A549 (cell line): ENCODE measurements around the gene ZPR1. TPM values are rescaled to one million over a fixed set of nuclear protein-coding genes. Genes with fewer than 3 reads are reported as not detected.

Source experiments
- ATAC-seq, 2 experiments: fragments of 200-7000 bp in 1 of 2; fragments of >200 bp in 1 of 2; cut with Nextera tagmentation in 1 of 2; cut with Tn5 transposase in 1 of 2; 3 replicates each; pipeline versions ENCODE4 v1.8.0 to v1.9.1; 2018 to 2020; ENCODE audit warnings: mild to moderate bottlenecking in 1 of 2, moderate library complexity in 1 of 2
- CTCF ChIA-PET: fragments of 300-600 bp; sonication (Branson Sonifier 250); formaldehyde crosslinking; extraction: SDS; loops from one replicate; lab custom pipeline; 2021; ENCODE audit warnings: antibody characterized with exemption, inconsistent platforms; lab: Yijun Ruan, JAX
- POLR2A ChIA-PET: fragments of 350-600 bp; formaldehyde crosslinking; extraction: SDS; loops from one replicate; lab custom pipeline; 2021; ENCODE audit warnings: antibody characterized with exemption, inconsistent platforms; lab: Yijun Ruan, JAX
- DNase-seq, 2 experiments: peaks; one replicate each; pipeline versions ENCODE4 v3.0.0 to v3.0.0-alpha.2; 2011 to 2016; ENCODE audit warnings: low read depth in 1 of 2, low spot score in 1 of 2
- FAIRE-seq: peaks from 2 replicates; lab custom pipeline; 2011; peaks lifted over from hg19 to GRCh38; lab: Jason Lieb, UNC
- H3K27ac ChIP-seq, 2 experiments: fragments of >200 bp; sonication (Bioruptor Twin); formaldehyde crosslinking; 3 replicates each; pipeline ENCODE4 v1.5.1; 2016 to 2017
- H3K4me1 ChIP-seq: fragments of >200 bp; sonication (Bioruptor Twin); formaldehyde crosslinking; 3 replicates; pipeline ENCODE4 v1.6.1; 2016
- H3K4me2 ChIP-seq: fragments of >200 bp; sonication (Bioruptor Twin); formaldehyde crosslinking; 3 replicates; pipeline ENCODE4 v1.6.1; 2016
- H3K4me3 ChIP-seq: fragments of >200 bp; sonication (Bioruptor Twin); formaldehyde crosslinking; 3 replicates; pipeline ENCODE4 v1.5.1; 2016
- H3K9me3 ChIP-seq: fragments of >200 bp; sonication (Bioruptor Twin); formaldehyde crosslinking; 3 replicates; pipeline ENCODE4 v1.6.1; 2016
- BHLHE40 ChIP-seq: IDR thresholded peaks from 2 replicates; pipeline ENCODE4 v1.6.1; 2012; ENCODE audit warnings: low read depth, low read length, inconsistent platforms
- CBX2 ChIP-seq: fragments of 200-600 bp; sonication (generic); IDR thresholded peaks from 2 replicates; pipeline ENCODE4 v1.6.1; 2016; ENCODE audit warnings: low read depth, mild to moderate bottlenecking, borderline replicate concordance
- CHD2 ChIP-seq: fragments of 150-350 bp; IDR thresholded peaks from 2 replicates; pipeline ENCODE4 v1.6.1; 2014; ENCODE audit warnings: low read length; ENCODE audit not compliant: partially characterized antibody
- FOSB ChIP-seq: fragments of 250-450 bp; sonication (Bioruptor Pico); IDR thresholded peaks from 2 replicates; pipeline ENCODE4 v1.5.0; 2020; ENCODE audit warnings: mild to moderate bottlenecking, moderate library complexity
- FOXS1 ChIP-seq: fragments of 250-450 bp; sonication (Bioruptor Pico); IDR thresholded peaks from 2 replicates; pipeline ENCODE4 v1.5.0; 2020; ENCODE audit warnings: mild to moderate bottlenecking, moderate library complexity
- HDAC2 ChIP-seq: fragments of 200-600 bp; sonication (generic); IDR thresholded peaks from 2 replicates; pipeline ENCODE4 v1.6.1; 2016
- HEYL ChIP-seq: fragments of 250-450 bp; sonication (Bioruptor Pico); IDR thresholded peaks from 2 replicates; pipeline ENCODE4 v1.8.0; 2021; ENCODE audit warnings: mild to moderate bottlenecking, moderate library complexity
- HOXB5 ChIP-seq: fragments of 250-450 bp; sonication (Bioruptor Pico); IDR thresholded peaks from 2 replicates; pipeline ENCODE4 v1.5.0; 2020; ENCODE audit warnings: mild to moderate bottlenecking, moderate library complexity
- MAZ ChIP-seq: fragments of 150-350 bp; IDR thresholded peaks from 2 replicates; pipeline ENCODE4 v1.6.1; 2014; ENCODE audit warnings: antibody characterized with exemption, low read depth, low read length, borderline replicate concordance
- MYC ChIP-seq: IDR thresholded peaks from 2 replicates; pipeline ENCODE4 v1.6.1; 2012; ENCODE audit warnings: mild to moderate bottlenecking, inconsistent platforms, low read length, improper control_type of control experiment, borderline replicate concordance
- NFE2L2 ChIP-seq: fragments of 150-350 bp; conservative IDR thresholded peaks from 2 replicates; pipeline ENCODE4 v1.6.1; 2014; ENCODE audit warnings: low read length
- NPAS2 ChIP-seq: fragments of 250-450 bp; sonication (Bioruptor Pico); IDR thresholded peaks from 2 replicates; pipeline ENCODE4 v1.8.0; 2022; ENCODE audit warnings: mild to moderate bottlenecking, moderate library complexity, borderline replicate concordance
- RAD21 ChIP-seq, 2 experiments: fragments of >200 bp in 1 of 2; sonication (Bioruptor Twin) in 1 of 2; formaldehyde crosslinking in 1 of 2; IDR thresholded peaks in 1 of 2; conservative IDR thresholded peaks in 1 of 2; 2 replicates in 1 of 2; 3 replicates in 1 of 2; pipeline ENCODE4 v1.6.1; 2012 to 2018; ENCODE audit warnings: inconsistent platforms in 1 of 2
- RFX5 ChIP-seq: fragments of 450-650 bp; IDR thresholded peaks from 2 replicates; pipeline ENCODE4 v1.7.1; 2014; ENCODE audit warnings: antibody characterized with exemption, mild to moderate bottlenecking, moderate library complexity
- SMC3 ChIP-seq: fragments of >200 bp; sonication (Bioruptor Twin); formaldehyde crosslinking; IDR thresholded peaks from 3 replicates; pipeline ENCODE4 v1.6.1; 2018; ENCODE audit warnings: inconsistent platforms
- TP53 ChIP-seq: fragments of 250-450 bp; sonication (Bioruptor Pico); IDR thresholded peaks from 2 replicates; pipeline ENCODE4 v1.5.0; 2021; ENCODE audit warnings: mild to moderate bottlenecking, moderate library complexity
- ZFP36 ChIP-seq: fragments of 450-650 bp; IDR thresholded peaks from 2 replicates; pipeline ENCODE4 v1.6.1; 2014; ENCODE audit warnings: borderline replicate concordance; ENCODE audit not compliant: partially characterized antibody
- ZNF302 ChIP-seq: fragments of 250-450 bp; sonication (Bioruptor Pico); IDR thresholded peaks from 2 replicates; pipeline ENCODE4 v1.9.0; 2021; ENCODE audit warnings: inconsistent platforms, mild to moderate bottlenecking, moderate library complexity
- ZSCAN20 ChIP-seq: fragments of 250-450 bp; sonication (Bioruptor Pico); IDR thresholded peaks from 2 replicates; pipeline ENCODE4 v1.8.0; 2022; ENCODE audit warnings: mild to moderate bottlenecking, moderate library complexity
- WGBS: methylation state at CpG from one replicate; pipeline ENCODE4 v1.1.6; 2017; ENCODE audit errors: missing lambda C conversion rate; 5-methylcytosine and 5-hydroxymethylcytosine counted together
- polyA plus RNA-seq, 4 experiments: library from polyadenylated mRNA; depleted of rRNA in 3 of 4; stranded (reverse); fragments of >200 nt; fragmentation: RNase III in 1 of 4; extraction: RNeasy Plus Mini Kit Qiagen cat#74134 plus additional on column Dnase treatment in 1 of 4; gene quantifications; 2 replicates in 3 of 4; 3 replicates in 1 of 4; pipeline ENCODE4 v1.2.3, GENCODE V29; 2011 to 2017
- TF ChIP-seq, protein P1 (sequence below): fragments of >200 bp; sonication (Bioruptor Twin); formaldehyde crosslinking; IDR thresholded peaks from 3 replicates; pipeline ENCODE4 v1.6.1; 2016
- TF ChIP-seq, protein P2 (sequence below): fragments of 250-450 bp; sonication (Bioruptor Pico); IDR thresholded peaks from 2 replicates; pipeline ENCODE4 v1.5.0; 2021; ENCODE audit warnings: mild to moderate bottlenecking, moderate library complexity, borderline replicate concordance
- TF ChIP-seq, protein P3 (sequence below): fragments of >200 bp; sonication (Bioruptor Twin); formaldehyde crosslinking; IDR thresholded peaks from 2 replicates; pipeline ENCODE4 v1.6.1; 2016

ZPR1 gene
- polyA plus RNA-seq, 2 of the 4 experiments (the other 2 are of a cell fraction) = 44.1 to 65.6 TPM

DNA sequence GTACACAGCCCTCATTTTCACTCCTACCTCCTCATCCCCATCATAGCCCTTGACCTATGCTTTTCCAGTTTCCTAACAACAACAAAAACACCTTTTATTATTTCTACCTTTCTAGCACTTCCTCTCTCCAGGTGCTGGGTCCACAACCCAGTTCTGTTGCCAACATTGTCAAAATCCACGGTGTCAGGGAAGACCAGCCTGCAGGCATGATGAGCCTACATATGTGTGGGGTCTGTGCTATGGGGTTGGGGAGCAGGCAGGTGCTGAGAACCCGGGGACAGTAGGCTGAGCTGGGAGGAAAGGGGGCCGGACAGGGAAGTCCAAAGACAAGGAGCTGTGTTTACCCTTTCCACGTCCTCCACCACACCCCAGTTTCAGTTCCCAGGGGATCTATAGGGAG, 711 bp upstream of the ZPR1 start:
- WGBS = 58% methylated on average over 4 of the region's 4 CpGs
- Histone ChIP-seq H3K27ac (peak overlapping the region; percentile 94 to 97), H3K4me1 (peaks cover 10% of the 10 kb centered on the region; the same call in 1 of the 3 replicates)
- TF ChIP-seq FOXS1 (CRISPR knock-in tag) = no peak
- no peak for TF ChIP-seq TP53 (CRISPR knock-in tag)
- TF ChIP-seq, protein P1, sequence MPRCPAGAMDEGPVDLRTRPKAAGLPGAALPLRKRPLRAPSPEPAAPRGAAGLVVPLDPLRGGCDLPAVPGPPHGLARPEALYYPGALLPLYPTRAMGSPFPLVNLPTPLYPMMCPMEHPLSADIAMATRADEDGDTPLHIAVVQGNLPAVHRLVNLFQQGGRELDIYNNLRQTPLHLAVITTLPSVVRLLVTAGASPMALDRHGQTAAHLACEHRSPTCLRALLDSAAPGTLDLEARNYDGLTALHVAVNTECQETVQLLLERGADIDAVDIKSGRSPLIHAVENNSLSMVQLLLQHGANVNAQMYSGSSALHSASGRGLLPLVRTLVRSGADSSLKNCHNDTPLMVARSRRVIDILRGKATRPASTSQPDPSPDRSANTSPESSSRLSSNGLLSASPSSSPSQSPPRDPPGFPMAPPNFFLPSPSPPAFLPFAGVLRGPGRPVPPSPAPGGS = no peak
- TF ChIP-seq, protein P2, sequence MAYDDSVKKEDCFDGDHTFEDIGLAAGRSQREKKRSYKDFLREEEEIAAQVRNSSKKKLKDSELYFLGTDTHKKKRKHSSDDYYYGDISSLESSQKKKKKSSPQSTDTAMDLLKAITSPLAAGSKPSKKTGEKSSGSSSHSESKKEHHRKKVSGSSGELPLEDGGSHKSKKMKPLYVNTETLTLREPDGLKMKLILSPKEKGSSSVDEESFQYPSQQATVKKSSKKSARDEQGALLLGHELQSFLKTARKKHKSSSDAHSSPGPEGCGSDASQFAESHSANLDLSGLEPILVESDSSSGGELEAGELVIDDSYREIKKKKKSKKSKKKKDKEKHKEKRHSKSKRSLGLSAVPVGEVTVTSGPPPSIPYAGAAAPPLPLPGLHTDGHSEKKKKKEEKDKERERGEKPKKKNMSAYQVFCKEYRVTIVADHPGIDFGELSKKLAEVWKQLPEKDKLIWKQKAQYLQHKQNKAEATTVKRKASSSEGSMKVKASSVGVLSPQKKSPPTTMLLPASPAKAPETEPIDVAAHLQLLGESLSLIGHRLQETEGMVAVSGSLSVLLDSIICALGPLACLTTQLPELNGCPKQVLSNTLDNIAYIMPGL (CRISPR knock-in tag) = no peak
- TF ChIP-seq, all 56 proteins: peak for 0
- H3K9me3 ChIP-seq = no peaks in the 10 kb centered on the region
- FAIRE-seq = no peak
- ChIA-PET CTCF (interaction anchor here (0.5 to 8.8 kb wide), 4 partner anchors 11 to 350 kb away, joined by 3 to 114 read pairs (median 30); partner anchors contain the start of gene APOA1), POLR2A (interaction anchor here (0.6 to 1.2 kb wide), 5 partner anchors 14 to 356 kb away, joined by 3 to 6 read pairs (median 5); partner anchors contain the start of genes BUD13, PAFAH1B2 and SIK3)
- DNase-seq = no peak
- no peak for ATAC-seq
- peak overlapping the region; percentile 94 for H3K4me3 ChIP-seq
- H3K4me2 ChIP-seq = peak overlapping the region; percentile 77

DNA sequence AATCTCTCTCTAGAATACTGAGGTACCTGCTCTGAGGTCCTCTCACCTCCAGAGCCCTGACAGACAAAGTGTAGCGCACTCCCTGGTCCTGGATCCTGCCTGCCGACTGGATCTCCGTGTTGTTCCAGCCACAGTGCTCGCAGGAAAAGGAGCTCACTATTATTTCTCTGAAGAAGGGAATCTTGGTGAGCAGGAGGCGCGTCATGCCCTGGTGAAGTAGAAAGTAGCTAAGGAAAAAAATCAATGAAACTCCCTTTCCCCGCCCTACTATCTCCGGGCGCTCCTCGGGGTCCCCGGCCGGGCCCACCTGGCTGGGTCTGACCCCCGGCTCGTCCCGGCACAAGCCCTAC, 412 bp downstream of the ZPR1 start:
- ChIA-PET CTCF (interaction anchor here (0.5 to 8.8 kb wide), 5 partner anchors 10 to 320 kb away, joined by 4 to 114 read pairs (median 6); no protein-coding TSS in a partner anchor), POLR2A (interaction anchor here (0.9 to 1.3 kb wide), 4 partner anchors 14 to 311 kb away, joined by 3 to 6 read pairs (median 4); partner anchors contain the start of genes APOA4, BUD13 and SIK3)
- Histone ChIP-seq H3K4me3 (peak overlapping the region; percentile 94), H3K27ac (peak overlapping the region; percentile 94 to 97), H3K9me3 (no peaks in the 10 kb centered on the region), H3K4me1 (peaks cover 10% of the 10 kb centered on the region; the same call in 1 of the 3 replicates), H3K4me2 (peak overlapping the region; percentile 77)
- WGBS = 6% methylated on average over 11 of the region's 15 CpGs
- TF ChIP-seq ZNF302 (no peak), BHLHE40 (no peak), CHD2 (no peak), HOXB5 (CRISPR knock-in tag) (no peak), MAZ (no peak), ZSCAN20 (CRISPR knock-in tag) (no peak), CBX2 (no peak), RAD21 (conservative IDR thresholded peaks at IDR 0.05 in 1 of 2, IDR thresholded peaks at IDR 0.05 in 1 of 2) (no peak), RFX5 (no peak), ZFP36 (no peak), NFE2L2 (no peak)
- TF ChIP-seq, protein P3, sequence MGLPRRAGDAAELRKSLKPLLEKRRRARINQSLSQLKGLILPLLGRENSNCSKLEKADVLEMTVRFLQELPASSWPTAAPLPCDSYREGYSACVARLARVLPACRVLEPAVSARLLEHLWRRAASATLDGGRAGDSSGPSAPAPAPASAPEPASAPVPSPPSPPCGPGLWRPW = no peak
- FAIRE-seq (no peak), ATAC-seq (no peak), DNase-seq (no peak)

DNA sequence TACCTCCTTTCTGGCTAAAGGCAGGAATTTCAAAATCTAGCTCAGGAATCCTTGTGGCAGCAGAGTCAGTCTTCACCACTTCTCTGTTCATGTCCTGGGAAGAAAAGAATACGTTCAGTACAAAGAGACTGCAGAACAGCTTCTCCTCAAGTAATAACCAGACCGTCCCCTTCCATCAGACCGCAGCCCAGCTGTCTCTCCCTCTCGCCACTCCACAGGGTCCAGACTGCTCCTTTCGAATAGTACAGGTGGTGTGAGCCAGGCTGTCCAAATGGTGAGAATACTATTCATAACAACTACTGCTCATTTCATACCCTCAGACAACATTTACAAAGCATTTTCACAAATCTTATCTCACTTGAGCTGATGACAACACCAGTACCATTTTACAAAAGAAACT, 857 bp downstream of the ZPR1 start:
- CTCF ChIA-PET = interaction anchor here (0.8 to 8.8 kb wide), 4 partner anchors 9 to 320 kb away, joined by 5 to 114 read pairs (median 6); no protein-coding TSS in a partner anchor
- Histone ChIP-seq H3K9me3 (no peaks in the 10 kb centered on the region), H3K4me1 (peaks cover 10% of the 10 kb centered on the region; the same call in 1 of the 3 replicates), H3K27ac (peak overlapping the region; percentile 94 to 97), H3K4me2 (peak overlapping the region; percentile 77), H3K4me3 (peak overlapping the region; percentile 94)
- FAIRE-seq = no peak
- no peak for DNase-seq
- TF ChIP-seq, protein P1 = no peak
- TF ChIP-seq MYC (no peak), SMC3 (no peak), HEYL (CRISPR knock-in tag) (no peak), FOSB (CRISPR knock-in tag) (no peak), NPAS2 (no peak), HDAC2 (no peak), ZSCAN20 (CRISPR knock-in tag) (no peak)
- TF ChIP-seq, protein P2 (CRISPR knock-in tag) = no peak
- ATAC-seq = no peak
- 81% methylated on average over 5 of the region's 5 CpGs for WGBS
- POLR2A ChIA-PET = interaction anchor here (0.7 to 1.3 kb wide), 3 partner anchors 36 to 54 kb away, joined by 3 to 4 read pairs (median 3); partner anchors contain the start of gene APOA4
